GM18502 (cell line): ENCODE data around the gene DCAF6.

Source experiments
- ATAC-seq: cut with Tn5 transposase; IDR thresholded peaks from one replicate; pipeline ENCODE4 v1.9.1; 2021; ENCODE audit warnings: mild to moderate bottlenecking; ENCODE audit not compliant: unreplicated experiment, poor library complexity

DCAF6 gene

GRCh38 chr1:167949785-167950184 lies 13.3 kb downstream of the DCAF6 start:
- ATAC-seq = no peak

DNA sequence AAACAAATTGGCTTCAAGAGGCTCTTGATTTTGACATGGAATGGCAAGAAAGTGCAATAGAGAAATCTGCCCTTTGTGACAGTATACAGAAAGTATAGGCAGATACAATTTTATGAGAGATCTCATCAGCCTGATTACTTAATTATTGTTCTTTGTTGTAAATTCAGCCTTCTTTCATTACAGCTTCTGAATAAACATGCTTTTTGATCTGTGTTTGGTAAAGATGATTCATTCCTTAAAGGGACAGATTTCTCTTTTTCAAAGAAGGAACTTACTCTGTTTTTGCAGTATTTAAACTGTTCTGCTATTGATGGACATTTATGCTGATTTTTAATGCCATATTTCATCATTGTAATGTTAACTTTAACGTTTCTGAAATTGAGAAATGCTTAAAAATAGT lies 14.1 kb downstream of the DCAF6 start:
- no peak for ATAC-seq

DNA sequence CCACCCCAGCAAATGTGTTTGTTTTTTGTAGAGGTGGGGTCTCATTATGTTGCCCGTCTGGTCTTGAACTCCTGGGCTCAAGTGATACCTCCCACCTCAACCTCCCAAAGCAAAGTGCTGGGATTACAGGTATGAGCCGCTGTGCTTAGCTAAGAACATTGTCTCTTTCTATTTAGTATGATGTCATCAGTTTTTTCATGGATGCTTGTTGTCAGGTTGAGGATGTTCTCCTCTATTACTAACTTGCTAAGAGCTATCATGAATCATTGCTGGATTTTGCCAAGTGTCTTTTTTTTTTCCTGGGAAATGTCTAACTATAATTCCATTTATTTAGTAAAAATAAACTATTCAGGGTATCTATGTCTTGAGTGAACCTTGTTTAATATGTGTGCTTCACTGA lies 19.4 kb downstream of the DCAF6 start:
- ATAC-seq = no peak

DNA sequence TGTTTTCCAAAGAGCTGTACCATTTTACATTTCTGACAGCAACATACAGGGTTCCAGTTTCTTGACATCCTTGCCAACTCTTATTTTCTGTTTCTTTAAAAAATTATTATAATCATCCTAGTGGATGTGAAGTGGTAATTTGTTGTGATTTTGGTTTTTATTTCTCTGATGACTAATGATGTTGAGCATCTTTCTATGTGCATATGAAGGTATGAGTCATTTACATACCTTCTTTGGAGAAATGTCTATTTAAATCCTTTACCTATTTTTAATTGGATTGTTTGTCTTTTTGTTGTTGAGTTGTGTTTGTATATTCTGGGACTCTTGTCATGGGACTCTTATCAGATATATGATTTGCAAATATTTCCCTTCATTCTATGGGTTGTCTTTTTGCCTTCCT lies 21.2 kb downstream of the DCAF6 start:
- no peak for ATAC-seq

DNA sequence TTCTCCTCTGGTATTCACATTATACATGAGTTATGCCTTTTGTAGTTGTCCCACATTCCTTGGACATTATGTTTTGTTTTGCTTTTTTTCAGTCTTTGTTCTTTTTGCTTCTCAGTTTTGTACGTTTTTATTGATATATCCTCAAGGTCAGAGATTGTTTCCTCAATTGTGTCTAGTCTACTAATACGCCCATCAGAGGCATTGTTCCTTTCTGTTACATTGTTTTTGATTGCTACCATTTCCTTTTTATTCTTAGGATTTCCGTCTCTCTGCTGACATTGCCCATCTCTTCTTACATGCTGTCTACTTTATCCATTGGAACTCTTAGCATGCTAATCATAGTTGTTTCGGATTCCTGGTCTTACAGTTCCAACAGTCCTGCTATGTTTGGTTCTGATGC lies 28.2 kb downstream of the DCAF6 start:
- no peak for ATAC-seq

GRCh38 chr1:167966050-167966449 lies 29.6 kb downstream of the DCAF6 start:
- ATAC-seq = no peak

- no peak for ATAC-seq
These were observed 32.1 kb downstream of the DCAF6 start for GRCh38 chr1:167968569-167968968.

DNA sequence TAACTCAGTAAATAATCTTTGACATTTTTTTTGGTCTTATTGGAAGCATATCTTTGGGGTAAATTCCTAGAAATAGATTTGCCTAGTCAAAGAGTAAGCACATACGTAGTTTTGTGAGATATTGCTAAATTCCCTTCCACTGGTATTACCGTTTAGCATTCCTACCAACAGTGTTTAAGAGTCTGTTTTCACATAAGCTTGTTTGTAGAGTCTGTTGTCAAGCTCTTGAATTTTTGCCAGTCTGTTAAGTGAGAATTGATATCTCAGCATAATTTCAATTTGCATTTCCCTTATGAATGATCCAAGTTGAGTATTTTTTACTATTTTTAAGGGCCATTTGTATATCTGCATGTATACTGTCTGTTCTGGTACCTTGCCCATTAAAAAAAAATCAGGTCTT lies 37.3 kb downstream of the DCAF6 start:
- ATAC-seq = no peak

DNA sequence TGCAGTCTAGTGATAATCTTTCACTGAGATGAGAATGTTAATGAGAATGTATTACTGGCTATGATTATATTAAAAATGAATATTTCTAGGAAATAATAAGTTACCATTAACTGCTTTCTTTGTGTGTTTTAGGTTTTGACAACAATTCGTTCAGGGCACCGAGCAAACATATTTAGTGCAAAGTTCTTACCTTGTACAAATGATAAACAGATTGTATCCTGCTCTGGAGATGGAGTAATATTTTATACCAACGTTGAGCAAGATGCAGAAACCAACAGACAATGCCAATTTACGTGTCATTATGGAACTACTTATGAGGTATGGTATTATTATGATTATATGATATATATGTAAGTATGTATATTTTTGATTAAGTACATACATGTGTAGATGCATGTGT lies 38.2 kb downstream of the DCAF6 start:
- no peak for ATAC-seq

DNA sequence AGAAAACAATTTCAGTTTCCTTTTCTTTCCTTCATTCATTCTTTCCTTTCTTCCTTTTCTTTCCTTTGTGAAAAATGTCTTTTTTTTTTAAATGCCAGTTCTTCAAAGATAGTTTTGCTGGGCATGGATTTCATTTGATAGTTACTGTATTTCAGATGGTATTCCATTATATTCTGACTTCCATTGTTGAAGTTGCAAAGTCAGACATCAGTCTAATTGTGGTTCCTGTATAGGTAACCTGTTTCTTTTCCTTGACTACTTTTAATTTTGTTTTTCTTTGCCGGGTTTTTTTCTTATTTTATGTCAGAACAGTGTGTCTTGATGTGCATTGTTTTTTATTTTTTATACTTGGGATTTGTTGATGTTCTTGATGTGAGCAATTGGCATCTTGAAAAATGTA lies 40.8 kb downstream of the DCAF6 start:
- ATAC-seq = no peak

GRCh38 chr1:167981933-167982332 lies 45.5 kb downstream of the DCAF6 start:
- no peak for ATAC-seq

GRCh38 chr1:167983797-167984420 lies 47.4 kb downstream of the DCAF6 start:
- ATAC-seq = no peak

GRCh38 chr1:167984886-167985489 lies 48.5 kb downstream of the DCAF6 start:
- ATAC-seq = no peak

DNA sequence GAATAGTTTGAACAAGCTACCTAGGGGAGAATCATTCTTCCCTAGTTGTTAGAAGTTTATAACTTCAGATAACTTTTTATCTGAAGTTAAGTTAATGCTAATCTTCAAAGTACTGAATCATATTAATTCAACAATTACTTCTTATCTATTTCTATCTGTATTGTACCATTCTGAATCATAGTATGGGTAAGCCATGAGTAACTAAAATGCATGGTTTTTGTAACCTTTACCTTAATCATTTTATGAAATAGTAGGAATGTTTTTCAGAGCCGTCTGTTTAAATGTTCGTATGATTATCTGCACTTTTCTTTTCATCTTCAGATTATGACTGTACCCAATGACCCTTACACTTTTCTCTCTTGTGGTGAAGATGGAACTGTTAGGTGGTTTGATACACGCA lies 50.7 kb downstream of the DCAF6 start:
- ATAC-seq = no peak

DNA sequence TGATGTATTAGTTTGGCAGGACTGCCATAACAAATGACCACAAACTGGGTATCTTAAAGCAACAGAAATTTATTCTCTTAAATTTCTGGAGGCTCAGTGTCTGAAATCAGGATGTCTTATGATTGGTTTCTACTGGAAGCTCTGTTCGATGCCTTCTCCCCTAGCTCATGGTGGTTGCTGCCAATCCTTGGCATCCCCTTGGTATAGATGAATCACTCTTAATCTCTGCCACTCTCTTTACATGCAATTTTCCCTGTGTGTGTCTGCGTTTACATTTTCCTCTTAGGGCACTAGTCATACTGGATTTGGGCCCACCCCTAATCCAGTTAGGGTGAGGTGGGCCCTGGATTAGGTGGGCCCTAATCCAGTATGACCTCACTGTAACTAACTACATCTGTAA lies 55.1 kb downstream of the DCAF6 start:
- ATAC-seq = no peak

GRCh38 chr1:167993720-167994119 lies 57.2 kb downstream of the DCAF6 start:
- ATAC-seq = no peak

GRCh38 chr1:167994560-167994959 lies 58.1 kb downstream of the DCAF6 start:
- ATAC-seq = no peak

DNA sequence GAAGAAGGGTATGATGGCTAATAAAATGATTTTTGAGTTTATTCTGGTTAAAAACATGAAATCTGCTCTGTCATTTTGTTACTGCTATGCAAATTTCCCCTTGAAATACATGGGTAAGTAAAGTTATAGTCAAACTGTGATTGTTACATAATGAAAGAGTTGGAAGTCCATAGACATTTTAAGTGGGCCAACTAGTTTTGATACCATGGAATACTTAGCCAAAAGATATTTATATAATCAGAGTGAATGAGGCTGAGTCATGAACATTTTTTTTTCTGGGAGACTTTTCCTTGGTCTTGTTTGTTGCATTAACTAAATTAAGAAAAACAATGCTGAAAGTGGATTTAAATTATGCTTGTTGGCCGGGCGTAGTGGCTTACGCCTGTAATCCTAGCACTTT lies 58.6 kb downstream of the DCAF6 start:
- no peak for ATAC-seq

GRCh38 chr1:167996266-167996665 lies 59.8 kb downstream of the DCAF6 start:
- peak; percentile 60 for ATAC-seq

DNA sequence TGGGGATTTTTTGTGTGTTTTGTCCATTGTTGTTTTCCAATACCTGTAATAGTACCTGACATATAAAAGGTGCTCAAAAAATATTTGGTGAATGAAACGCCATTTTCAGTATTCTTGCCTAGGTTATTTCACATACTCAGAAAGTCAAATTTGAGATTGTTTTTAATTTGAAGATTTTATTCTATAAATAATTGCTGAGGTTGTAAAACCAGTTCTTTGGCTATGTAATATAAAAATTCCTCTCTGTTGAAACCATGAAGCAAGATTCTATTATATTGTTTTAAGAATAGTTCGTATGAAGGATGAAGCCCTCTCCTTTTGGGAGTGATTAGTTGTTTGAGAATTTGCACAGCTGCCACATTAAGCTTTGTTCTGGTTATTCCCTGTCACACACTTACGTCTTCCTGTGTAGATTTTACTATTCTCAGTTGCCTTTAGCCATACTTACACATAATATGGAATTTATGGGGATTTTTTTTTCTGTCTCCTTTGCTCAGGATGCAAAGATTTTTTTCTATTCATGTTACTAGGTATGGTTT lies 60.6 kb downstream of the DCAF6 start:
- ATAC-seq = no peak

GRCh38 chr1:167999877-168000276 lies 63.4 kb downstream of the DCAF6 start:
- ATAC-seq = no peak

DNA sequence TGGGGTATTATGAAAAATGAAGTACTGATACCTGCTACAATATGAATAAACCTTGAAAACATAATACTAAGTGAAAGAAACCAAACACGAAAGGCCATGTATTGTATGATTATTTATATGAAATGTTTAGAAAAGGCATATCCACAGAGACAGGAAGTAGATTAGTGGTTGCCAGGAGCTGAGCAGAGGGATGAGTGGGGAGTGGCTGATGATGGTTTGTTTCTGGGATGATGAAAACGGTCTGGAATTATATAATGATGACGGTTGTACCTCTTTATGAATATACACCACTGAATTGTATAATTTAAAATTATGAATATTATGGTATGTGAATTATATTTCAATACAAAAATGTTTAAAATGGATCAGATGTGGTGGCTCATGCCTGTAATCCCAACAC lies 64.2 kb downstream of the DCAF6 start:
- no peak for ATAC-seq
